SKM-1 (cell line): ENCODE data around the gene OR2B3.
A peak's percentile ranks its signal among the peaks of the same experiment; 100 is the strongest.
"Not testable (repeated sequence)": the region's sequence is repeated elsewhere in the genome, so short reads cannot be mapped to it uniquely, and the experiment has no call there.

Experiments used
- DNase-seq: peaks from one replicate; lab custom pipeline; 2025; ENCODE audit not compliant: unreplicated experiment; lab: John Stamatoyannopoulos, UW

OR2B3 gene, protein sequence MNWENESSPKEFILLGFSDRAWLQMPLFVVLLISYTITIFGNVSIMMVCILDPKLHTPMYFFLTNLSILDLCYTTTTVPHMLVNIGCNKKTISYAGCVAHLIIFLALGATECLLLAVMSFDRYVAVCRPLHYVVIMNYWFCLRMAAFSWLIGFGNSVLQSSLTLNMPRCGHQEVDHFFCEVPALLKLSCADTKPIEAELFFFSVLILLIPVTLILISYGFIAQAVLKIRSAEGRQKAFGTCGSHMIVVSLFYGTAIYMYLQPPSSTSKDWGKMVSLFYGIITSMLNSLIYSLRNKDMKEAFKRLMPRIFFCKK

DNA sequence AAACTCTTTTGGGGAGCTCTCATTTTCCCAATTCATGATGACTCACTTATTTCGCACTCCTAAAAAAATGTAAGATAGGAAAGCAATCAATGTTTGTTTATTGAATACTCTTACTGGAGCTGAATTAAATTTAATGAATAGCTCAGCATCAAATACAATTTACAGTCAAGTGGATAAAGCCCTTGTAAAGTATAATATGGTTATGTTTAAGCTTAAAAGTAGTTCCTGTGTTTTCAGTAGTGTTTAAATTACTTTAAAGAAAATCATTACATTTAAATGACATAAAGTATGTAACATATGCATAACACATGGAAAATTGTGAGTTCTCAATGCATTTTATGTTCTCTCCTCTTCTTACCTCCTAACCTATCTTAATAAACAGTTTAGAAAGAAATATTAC is at the start of gene OR2B3:
Gene OR2B3 (minus strand): TSS at position 101 of the 400 bp plus-strand sequence. CDS start 65 bp downstream, at position 36.
- no peak for DNase-seq

DNA sequence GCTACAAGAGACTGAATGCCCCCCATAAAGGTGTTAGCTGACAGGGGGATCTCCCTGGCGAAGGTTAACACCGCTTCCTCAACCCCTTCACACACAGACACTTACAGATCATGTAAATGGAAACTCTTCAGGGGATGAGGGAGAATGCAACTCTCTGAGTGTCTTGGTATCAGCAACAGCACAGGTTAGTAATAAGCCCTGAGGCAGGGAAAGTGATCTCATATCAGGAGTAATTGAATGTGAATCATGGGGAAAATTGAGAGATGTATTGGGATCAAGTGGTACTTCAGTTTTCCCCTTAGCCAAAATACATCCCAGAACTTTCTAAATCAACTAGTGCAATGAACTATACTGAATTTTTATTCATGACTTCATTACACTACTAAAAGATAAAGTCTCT is 44.6 kb upstream of the OR2B3 start:
- no peak for DNase-seq

DNA sequence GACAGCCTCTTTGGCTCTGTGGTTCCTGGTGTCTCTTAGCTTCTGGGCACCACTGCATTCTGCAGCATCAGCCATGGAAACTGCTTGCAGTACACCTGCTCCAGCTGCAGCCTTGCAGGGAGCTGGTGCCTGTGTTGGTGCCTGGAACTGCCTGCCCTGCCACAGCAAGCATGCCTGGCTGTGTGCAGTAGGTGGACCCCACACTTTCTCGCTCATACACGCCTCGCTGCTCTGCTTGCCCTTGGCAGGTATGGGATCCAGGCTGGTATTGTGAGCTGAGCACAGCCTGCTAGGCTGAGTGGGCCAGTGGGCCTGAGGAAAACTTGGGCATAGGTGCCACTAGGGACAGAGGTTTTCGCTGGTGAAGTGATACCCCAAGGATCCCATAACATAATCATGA is 43.5 kb upstream of the OR2B3 start:
- DNase-seq, result no peak

DNA sequence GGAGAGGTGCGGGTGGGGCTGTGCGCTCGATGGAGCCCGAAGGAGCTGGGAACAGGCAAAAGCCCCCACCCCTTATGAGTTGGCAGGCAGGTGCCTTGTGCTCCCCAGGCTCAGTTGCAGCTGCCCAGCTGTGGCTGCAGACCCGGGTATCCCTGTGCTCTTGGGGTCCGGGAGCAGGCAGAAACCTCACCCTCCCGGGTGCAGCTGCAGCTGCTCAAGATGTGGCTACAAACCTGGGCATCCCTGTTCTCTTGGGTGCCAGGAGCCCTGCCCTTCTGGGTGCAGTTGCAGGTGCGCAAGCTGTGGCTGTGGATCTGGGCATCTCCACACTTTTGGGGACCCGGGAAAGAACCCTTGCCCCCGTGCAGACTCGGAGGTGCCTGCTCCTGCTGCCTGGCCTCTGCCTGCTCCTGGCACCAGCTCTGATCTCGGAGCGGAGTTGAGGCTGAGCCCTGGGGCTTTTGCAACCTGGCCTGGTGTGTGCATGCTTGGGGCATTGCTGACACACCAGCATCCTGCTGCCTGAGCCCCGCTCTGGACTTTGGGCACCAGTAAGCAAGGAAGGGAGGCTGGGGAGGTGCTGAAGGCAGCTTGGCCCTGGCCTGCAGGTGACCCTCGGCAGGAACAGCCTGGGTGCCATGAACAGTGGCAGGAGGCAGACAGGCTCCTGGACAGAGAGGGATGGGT is 42.4 kb upstream of the OR2B3 start:
- no peak for DNase-seq

DNA sequence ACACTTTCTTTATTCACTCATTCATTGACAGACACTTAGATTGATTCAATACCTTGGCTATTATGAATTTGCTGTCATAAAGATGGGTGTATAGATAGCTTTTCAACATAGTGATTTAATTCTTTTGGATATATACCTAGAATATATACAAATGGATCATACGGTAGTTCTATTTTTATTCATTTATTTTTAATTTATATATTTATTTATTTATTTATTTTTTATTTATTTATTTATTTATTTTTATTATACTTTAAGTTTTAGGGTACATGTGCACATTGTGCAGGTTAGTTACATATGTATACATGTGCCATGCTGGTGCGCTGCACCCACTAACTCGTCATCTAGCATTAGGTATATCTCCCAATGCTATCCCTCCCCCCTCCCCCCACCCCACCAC is 27.9 kb upstream of the OR2B3 start:
- DNase-seq, result not testable (repeated sequence)

DNA sequence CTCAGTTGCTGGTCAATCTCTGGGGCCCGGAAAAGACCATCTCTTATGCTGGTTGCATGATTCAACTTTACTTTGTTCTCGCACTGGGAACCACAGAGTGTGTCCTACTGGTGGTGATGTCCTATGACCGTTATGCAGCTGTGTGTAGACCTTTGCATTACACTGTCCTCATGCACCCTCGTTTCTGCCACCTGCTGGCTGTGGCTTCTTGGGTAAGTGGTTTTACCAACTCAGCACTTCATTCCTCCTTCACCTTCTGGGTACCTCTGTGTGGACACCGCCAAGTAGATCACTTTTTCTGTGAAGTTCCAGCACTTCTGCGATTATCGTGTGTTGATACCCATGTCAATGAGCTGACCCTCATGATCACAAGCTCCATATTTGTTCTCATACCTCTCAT is 25.0 kb upstream of the OR2B3 start:
- no peak for DNase-seq

DNA sequence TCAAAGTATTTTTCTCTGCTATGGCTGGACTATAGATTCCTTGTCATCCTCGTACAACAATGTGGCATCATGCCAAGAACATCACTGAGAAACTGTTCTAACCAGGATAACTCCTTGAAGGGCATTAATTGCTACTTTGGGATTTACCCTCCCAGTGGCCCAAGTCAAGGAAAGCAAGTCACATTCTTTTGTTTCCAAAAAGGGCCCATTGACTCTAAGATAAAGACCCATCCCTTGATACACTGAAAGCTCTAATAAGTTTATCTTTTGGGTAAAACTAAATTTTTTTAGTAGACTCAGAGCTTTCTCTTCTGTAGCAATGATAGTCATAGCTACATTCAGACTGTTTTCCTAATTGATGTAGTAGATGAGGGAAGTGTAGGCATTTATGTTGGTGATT is 20.6 kb upstream of the OR2B3 start, which contains the start of gene OR2J3:
Gene OR2J3 (plus strand): TSS at position 301 of the 400 bp plus-strand sequence. CDS start 3,833 bp downstream, outside the sequence.
- no peak for DNase-seq

DNA sequence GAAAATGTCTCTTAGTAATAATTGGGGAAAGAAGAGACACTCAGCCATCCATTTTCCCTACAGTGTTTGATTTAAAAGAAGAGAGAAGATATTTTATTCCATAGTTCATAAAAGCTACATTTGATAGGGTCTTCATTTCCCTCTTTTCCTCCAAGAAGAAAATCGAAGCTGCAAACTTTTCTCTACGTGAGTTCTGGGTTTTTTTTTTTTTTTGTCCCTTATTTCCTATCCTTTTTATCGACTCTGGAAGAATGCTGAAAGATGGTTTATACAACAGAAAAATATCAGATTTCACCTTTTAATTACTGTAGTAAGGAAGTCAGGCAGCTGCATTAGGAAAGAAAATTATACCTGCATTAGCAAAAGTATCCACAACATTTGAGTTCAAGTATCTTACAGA is 12.1 kb upstream of the OR2B3 start, which contains the start of gene OR2J1:
Gene OR2J1 (plus strand): TSS at position 301 of the 400 bp plus-strand sequence. CDS start 1,453 bp downstream, outside the sequence.
- DNase-seq, result no peak

DNA sequence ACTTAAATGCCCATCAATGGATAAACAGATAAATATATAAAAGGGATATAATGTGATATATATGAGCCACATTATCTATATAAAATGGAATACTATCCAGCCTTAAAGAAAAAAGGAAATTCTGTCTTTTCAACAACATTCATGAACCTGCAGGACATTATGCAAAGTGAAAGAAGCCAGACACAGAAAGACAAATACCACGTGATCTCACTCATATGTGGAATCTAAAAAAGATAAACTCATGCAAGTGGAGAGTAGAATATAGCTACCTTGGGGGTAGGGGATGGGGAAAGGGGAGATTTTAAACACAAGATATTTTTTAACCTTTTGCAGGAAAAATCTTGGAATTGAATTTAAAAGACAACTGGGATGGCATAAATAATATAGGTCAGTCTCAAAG is 10.7 kb upstream of the OR2B3 start:
- no peak for DNase-seq

DNA sequence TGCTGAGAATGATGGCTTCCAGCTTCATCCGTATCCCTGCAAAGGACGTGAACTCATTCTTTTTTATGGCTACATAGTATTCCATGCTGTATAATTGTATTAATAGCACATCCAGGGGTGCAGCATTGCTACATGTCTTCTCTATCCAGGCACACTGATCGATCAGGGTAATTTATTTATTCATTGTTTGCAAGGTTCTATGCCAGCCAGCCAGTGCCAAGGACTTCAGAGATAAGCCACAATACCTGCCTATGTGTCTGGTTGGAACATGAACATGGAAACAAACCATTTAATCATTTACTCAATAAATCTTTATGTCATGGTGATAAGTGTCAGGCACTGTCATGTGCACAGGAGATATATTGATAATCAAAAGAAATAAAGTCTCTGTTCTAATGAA is 5.8 kb upstream of the OR2B3 start:
- no peak for DNase-seq

DNA sequence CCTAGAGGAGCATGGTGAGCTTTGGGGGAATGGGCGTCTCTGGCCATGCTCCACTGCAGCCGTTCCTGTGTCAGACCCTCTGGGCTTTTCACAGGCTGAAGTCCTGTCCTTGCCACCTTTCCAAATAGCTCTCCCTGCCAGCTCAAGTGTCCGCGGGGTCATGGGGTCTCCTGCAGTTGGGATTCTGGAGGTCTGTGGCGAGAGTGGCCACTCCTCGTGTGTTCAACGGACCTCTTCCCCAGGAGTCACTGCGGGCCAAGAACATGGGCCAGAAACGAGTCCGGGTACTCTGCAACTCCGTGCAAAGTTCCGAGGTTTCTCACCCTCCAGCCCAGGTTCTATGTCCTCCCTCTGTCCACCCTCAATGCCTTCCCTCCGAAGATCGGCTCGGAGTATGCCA is 4.7 kb downstream of the OR2B3 start:
- no peak for DNase-seq

DNA sequence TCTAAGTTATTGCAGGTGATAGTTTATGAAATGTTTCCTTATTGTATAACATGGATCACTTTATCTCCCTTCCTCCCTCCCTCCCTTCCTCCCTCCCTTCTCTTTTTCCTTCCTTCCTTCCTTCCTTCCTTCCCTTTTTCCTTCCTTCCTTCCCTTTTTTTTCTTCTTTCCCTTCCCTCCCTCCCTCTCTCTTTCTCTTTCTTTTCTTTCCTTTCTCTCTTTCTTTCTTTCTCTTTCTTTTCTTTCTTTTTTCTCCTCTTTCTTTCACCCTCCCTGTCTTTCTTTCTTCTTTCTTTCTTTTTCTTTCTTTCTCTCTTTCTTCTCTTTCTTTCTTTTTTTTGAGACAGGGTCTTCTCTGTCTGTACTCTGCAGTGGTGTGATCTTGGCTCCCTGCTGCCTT is 5.8 kb downstream of the OR2B3 start:
- no peak for DNase-seq

DNA sequence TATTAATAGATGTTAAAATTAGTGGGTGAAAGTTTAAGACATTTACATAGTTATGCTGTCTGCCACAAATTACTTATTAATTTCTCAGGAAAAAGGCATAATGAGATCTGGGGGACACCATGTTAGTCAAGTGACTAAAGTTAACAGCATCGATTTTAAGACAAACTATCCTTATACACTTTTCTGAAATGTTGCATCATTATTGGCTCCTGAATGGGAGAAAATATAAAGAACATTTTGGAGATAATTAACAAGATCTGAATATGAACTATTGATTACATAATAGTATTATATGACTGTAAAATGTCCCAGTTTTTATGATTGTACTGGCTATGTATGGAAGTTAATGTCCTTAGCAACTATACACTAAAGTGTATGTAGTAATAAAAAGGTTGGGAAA is 7.9 kb downstream of the OR2B3 start:
- no peak for DNase-seq

DNA sequence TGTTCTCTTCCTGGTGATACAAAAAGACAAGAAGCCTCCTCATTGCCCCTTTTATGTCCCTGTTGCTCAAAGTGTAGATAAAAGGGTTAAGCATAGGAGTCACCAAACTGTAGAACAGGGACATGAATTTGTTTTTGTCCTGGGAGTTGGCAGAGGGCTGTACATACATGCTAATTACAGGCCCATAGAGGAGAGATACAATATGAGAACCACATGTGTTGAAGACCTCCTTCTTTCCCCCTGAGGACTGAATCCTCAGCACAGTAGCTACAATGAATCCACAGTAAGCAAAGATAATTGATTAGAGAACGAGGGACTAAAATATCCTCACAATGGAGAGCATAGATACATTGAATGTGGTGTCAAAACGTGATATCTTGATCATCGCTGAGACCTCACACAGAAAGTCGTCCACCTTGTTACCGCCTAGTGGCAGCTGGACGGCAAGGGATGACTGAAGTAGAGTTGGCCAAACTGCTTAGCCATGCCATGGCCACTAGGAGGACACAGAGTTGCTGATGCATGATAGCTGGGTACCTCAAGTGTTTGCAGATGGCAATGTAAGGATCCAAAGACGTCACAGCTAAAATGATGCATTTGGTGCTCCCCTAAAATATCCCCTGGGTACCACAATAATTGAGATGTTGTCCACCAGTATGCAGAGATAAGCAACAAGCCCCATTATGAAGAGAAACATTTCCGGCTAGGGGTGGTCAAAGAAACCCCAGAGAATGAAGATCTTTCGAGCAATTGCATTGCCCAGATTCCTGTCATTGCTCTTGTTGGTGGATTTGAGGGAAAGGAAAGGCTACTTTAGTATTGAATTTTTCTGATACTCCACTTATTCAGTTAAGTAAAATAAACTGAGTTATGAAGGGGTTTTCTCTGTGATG is 15.0 kb downstream of the OR2B3 start:
- DNase-seq, result peak; percentile 39

DNA sequence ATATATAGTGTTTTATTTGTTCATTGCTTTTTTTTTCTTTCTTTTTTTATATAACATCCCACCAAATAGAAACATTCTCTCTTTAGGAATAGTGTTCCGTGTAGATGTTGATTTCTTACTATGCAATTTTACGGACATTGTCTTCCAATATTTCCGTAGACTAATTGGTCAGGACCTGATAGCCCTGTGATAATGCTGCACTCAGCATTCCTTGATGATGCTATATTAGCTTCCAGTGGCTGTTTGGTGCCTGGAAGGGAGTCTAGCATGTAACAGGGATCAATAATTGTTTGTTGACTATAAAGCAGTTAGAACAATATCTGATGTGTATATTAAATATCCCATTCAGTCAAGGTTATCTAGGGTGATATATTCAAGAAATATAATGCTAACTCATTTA is 35.4 kb downstream of the OR2B3 start:
- no peak for DNase-seq

DNA sequence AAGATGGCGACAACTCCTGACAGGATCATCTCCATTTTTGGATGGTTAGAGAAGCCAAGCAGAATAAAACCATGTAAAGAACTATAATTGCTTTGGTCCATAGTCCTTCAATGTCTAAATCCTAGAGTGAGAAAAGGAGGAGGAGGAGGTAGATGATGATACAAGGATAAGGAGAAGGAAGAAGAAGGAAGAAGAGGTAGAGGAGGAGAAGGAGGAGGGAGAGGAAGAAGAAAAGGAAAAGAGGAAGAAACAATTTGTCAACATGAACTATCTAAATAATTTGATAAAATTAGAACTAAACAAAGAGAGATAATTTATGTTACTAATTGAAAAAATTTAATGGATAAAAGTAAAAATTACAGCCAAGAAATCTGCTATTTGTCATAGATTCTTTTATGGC is 42.0 kb downstream of the OR2B3 start, which contains the start of gene OR2W1:
Gene OR2W1 (minus strand): TSS at position 101 of the 400 bp plus-strand sequence. CDS start 0 bp downstream, at position 101.
- DNase-seq, result no peak
